CMK (cell line): ENCODE results near the gene UBXN6.

Experiments used
- DNase-seq: peaks from one replicate; pipeline ENCODE4 v3.0.0-alpha.2; 2010; ENCODE audit warnings: low read depth

The UBXN6 gene

GRCh38 chr19:4456843-4457653 lies 546 bp downstream of the UBXN6 start:
- DNase-seq = no peak

DNA sequence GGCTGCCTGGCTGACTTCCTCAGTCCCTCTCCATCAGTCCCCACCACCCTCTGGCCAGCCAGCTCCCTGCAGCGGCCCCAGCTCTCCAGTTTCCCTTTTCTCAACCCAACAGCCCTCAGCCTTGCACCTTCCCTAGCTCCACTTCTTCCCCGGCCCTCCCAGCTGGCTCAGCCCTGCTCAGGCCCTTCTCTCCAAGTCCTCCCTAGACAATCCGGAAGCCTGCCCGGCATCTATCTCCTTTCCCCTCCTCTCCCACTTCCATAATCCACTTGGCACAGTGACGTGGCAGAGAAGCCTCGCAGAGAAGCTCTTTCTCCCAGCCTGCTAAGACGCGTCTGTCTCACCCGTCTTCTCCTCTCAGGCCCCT lies 1.1 kb downstream of the UBXN6 start:
- no peak for DNase-seq

GRCh38 chr19:4455719-4456475 lies 1.7 kb downstream of the UBXN6 start:
- DNase-seq = no peak

GRCh38 chr19:4454747-4455718 lies 2.6 kb downstream of the UBXN6 start:
- no peak for DNase-seq

DNA sequence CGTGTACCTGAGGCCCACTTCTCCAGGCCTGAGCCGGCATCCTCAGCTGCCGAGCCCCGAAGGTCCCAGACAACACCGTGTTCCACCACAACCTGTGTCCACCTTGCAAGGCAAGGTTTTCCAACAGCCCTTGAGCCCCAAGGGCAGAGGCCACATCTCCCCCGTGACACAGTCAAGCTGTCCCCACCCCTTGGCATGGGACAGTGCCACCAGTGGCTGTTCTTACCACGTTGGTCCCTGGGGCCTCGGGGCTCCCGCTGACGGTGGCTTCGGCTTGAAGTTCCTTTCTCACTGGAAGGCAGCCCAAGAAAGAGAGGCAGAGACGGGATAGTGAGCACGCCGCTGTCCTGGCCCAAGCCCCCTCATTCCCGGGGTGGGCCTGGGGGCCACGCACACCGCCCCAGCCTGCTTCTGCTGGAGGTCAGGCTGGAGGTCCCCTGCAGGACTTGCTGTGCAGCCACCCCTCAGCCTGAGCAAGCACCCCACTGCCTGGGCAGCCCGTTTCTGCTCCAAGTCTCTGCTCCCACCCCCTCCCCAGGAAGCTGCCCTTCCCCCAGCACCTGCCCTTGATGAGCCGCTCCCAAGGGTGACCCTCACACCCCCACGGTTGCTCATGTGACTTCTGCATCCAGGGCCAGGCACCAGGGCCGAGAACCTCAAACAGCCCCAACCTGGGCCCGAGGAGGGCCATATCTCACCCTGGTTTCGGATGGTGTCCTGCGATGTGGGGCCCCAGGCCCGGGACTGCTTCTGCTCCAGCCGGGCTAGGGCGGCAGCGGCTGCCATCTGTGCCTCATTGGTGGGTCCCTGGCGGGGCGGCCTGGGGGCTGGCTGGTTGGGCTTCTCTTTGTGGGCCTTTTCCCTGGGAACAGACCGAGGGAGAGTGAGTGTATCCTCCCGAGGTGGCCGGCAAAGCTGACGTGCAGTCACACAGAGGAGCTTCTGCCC lies 4.1 kb downstream of the UBXN6 start:
- DNase-seq = no peak

DNA sequence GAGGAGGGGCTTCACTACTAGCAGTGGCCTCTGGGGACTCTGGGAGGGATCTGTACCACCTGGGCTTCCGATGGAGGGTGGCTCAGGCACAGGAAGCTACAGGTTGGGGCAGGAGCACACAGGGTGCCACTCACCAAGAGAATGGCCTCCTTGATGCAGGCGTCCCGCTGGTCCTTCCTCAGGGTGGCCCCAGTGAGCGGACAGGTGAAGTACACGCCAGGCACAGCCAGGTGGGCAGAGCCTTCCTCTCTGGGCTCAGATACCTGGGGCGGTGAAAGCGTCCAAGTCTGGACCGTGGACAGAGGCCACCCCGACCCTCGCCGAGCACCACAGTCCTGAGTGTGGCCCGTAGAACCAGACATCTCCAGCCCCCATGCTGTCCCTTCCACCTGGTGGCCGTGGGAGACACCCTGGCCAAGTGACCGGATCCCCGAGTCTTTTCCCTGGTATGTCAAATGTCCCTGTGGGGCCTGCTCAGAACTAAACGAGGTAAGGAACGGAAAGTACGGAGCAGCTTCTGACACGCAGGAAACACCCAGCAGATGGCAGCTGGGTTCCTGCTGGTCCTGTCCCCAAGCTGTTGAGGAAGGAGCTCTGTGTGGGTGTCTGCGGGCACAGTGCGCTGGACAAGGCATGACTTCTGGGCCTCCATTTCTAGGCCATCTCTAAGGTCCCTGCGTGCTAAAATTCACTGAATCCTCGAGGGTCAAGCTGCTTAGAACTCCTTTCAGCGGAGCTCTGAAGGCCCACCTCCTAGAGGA lies 5.2 kb downstream of the UBXN6 start:
- no peak for DNase-seq

DNA sequence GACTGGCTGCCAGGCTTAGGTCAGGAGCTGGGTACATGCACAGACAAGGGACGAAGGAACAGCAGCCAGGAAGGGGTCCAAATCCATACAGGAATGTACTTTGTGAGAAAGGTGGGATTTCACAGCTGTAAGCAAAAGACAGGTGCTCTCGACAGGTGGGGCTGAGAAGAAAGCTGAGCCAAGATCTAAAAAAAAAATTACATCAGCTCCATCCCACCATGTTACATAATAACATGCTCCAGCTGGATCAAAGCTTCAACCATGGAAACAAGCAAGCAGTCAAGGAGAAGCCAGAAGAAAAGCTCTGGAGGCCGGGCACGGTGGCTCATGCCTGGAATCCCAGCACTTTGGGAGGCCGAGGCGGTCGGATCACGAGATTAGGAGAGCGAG lies 8.0 kb downstream of the UBXN6 start:
- no peak for DNase-seq

DNA sequence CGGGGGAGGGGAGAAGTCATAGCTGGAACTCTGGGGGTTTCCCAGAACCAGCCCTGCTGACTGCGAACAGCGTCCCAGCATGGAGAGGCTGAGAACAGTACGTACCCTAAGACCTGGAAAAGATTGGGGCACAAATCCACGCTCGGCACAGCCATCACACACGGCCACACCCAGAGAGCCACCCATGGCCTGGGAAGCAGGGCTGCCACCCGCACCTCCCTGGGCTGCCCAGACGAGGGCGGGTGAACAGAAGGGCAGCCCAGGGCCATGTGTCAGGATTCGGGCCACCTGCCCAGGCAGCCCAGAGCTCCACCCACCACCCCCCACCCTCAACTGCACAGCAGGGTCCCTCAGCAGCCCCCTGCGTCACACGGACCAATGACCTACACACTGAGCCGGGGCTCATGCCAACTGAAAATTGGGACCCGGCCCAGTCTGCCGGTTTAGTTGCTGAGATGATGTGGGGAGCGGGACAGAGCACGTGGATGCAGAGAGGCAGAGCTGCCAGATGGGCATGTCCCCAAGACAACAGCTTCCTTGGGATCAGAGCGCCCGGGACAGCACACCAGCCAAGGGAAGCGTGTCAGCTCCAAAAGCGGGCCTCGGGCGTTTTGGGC lies 8.5 kb downstream of the UBXN6 start:
- no peak for DNase-seq

GRCh38 chr19:4448147-4448985 lies 9.2 kb downstream of the UBXN6 start:
- DNase-seq = no peak

DNA sequence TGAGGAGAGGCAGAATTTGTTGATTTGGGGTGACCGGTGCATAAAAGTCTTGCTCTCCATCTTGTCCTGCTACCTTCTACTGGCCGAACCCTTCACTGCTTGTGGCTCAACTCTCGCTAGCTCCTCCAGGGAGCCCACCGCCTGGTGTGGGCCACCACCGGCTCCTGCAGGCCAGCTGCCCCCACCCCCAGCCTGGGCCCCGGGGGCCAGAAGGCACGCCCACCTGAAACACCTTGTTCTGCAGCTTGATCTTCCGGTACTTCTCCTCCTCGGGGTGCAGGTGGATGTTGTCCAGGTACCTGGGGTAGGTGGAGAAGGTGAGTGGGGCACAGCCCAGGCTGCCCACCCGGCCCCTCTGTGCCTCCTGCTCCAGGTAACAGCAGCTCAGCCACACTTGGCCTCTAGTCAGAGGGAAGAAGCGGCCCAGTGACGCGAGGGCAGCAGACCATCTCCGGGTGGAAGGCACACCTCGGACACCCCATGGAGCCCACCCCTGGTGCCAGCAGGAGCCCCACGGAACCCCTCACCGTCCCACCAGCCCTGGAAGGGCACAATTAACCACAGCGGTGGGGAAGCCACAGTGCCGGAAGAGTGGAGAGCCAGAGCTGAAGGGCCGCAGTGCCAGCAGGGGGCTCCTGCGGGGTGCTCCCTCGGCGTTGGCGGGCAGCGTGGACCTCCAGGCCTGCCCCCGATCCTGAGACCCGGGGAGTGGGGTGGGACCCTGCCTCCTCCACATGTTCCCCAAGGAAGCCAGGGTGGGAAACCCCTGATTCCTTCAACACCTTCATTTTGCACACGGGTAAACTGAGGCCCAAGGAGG lies 10.1 kb downstream of the UBXN6 start:
- DNase-seq = no peak

GRCh38 chr19:4446704-4447200 lies 10.8 kb downstream of the UBXN6 start:
- no peak for DNase-seq

DNA sequence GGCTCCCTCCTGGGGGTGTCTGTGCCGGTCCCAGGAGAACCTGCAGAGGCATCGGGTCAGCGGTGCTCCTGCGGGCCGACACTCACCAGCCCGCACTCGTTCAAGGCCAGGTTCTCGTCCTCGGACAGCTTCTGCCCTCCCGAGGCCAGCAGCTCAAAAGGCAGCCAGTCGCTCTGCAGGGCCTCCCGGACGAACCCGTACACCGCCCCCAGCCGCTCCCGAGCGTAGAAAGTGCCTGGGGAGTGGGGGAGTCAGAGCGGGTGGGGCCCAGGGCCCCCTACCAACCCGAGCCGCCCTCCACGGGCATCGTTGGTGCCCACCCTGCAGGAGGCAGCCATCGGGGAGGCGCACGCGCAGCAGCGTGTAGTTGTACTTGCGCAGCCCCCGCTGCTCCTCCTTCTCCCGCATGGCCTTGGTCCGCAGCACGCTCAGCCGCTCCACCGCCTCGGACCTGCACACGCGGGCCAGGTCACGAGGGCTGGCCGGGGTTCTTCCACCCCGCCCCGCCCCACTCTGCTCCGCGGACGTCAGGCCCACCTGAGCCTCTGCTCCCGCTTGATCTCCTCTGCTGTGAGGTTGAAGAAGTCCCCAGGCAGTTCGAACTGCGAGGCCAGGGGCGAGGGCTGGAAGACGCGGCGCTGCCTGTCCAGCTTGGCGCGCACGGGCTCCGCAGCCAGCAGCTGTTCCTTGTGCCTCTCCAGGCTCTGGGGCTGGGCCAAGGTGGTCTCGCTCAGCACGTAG lies 11.5 kb downstream of the UBXN6 start:
- no peak for DNase-seq

DNA sequence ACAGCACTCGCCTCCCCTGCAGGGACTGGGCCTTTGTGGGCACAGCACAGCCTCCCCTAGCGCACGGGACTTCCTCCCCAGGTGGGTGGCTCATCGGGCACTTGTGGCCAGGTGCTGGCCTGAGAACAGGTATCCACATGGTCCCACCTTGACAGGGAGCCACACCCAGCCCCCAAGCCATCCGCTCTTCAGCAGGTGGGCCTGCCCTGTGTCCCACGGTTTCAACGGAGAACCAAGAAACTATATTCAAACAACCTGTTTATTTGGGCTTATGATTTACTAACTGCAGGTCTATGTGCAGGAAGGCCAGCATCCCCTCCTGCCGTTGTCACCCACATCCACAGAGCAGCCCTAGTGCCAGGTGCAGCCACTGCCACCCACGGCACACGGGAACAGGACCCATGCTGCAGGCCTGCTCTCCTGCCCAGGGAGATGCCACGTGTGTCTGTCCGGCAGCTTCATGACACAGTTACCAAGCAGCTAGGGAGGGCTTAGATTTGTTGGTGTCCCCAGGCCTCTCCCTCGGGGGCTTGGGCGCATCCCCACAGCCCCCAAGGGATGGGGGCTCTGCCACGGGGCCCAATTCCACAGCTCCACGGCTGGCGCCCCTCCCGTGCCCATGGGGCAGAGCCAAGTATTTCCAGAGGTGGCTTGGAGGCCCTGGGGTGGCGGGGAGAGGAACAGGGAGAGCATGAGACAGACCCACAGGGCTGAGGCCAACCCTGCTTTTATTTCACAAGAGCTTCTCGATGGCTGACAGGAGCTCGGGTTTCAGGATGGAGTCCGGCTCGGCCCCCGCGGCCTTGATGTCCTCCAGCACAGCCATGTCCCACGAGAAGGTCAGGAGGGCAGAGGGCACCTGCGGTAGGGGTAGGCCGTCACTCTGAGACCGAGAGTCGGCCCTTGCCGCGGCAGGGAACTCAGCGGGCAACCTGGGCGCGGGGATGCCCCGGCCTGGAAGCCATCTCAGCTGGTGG lies 12.5 kb downstream of the UBXN6 start:
- no peak for DNase-seq

DNA sequence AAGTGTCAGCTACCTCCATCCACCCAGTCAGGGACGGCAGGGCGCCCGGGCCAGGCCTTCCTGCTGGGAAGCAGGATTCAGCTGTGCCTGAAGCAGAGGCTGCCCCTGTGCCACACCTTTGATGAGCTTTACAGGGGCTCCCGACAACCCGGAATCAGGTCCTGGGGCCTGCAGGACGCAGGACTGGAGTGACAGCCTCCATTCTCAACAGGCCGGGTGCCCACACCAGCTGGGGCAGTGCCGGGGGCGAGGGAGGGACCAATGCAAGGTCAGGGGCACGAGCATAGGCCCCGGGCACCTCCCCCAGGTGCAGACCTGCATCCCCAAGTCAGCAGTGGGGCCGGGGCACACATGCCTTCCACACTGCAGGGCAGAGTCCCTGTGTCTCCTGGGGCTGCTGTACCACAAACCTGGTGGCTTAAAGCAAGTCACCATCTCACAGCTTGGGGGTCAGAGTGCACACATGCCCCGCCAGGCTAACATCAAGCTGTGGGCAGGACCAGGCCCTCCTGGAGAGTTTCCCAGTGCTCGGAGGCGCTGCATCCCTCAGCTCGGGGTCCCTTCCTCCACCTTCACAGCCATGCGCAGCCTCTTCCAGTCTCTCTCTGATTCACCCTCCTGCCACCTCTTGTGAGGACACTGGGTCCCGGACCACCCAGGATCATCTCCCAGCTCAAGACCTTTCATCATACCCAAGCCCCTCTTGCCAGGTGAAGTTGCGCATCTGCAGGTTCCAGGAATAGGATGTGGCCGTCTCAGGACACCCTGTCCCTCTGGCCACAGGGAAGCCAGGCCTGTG lies 13.4 kb downstream of the UBXN6 start:
- no peak for DNase-seq

- no peak for DNase-seq
Observed at GRCh38 chr19:4443188-4443587, 14.4 kb downstream of the UBXN6 start.
